ENCODE data around the gene TOR1AIP2. TPM values are rescaled to one million over a fixed set of nuclear protein-coding genes. Genes with fewer than 3 reads are reported as not detected.

The TOR1AIP2 gene
- total RNA-seq, 2 experiments from 2014 or later, result 49.2 to 49.3 TPM

- Mint-ChIP-seq H3K9me3 (no peaks in the 10 kb centered on the region), H3K27me3 (no peaks in the 10 kb centered on the region), H3K4me3 (no peak overlapping the region), H3K4me1 (peaks cover 21% of the 10 kb centered on the region), H3K27ac (no peak overlapping the region), H3K36me3 (ENCODE audit: low read depth) (no peaks in the 10 kb centered on the region)
- ChIA-PET CTCF (interaction anchor here (1.1 to 3.0 kb wide), 3 partner anchors 8 to 112 kb away, joined by 4 to 14 read pairs (median 4); no protein-coding TSS in a partner anchor), POLR2A (no interaction called here)
- DNase-seq, result no peak
Measured at GRCh38 chr1:179817789-179818188, 59.8 kb downstream of the TOR1AIP2 start.

GRCh38 chr1:179817056-179817455 lies 60.5 kb downstream of the TOR1AIP2 start:
- no peaks in the 10 kb centered on the region for H3K9me3 Mint-ChIP-seq
- ChIA-PET POLR2A (no interaction called here), CTCF (interaction anchor here (3.0 kb wide), 1 partner anchor 8 kb away, joined by 14 read pairs; no protein-coding TSS in a partner anchor)
- no peaks in the 10 kb centered on the region for H3K36me3 Mint-ChIP-seq (ENCODE audit: low read depth)
- no peak for DNase-seq
- H3K4me1 Mint-ChIP-seq, result peaks cover 21% of the 10 kb centered on the region
- no peaks in the 10 kb centered on the region for H3K27me3 Mint-ChIP-seq
- no peak overlapping the region for H3K4me3 Mint-ChIP-seq
- peak overlapping the region; percentile 19 for H3K27ac Mint-ChIP-seq

- Mint-ChIP-seq H3K9me3 (no peaks in the 10 kb centered on the region), H3K4me3 (peak overlapping the region; percentile 81), H3K27me3 (no peaks in the 10 kb centered on the region), H3K27ac (peak overlapping the region; percentile 19), H3K4me1 (peaks cover 21% of the 10 kb centered on the region), H3K36me3 (ENCODE audit: low read depth) (no peaks in the 10 kb centered on the region)
- no peak for DNase-seq
- ChIA-PET CTCF (interaction anchor here (0.8 to 2.4 kb wide), 2 partner anchors 32 to 110 kb away, joined by 3 to 5 read pairs; no protein-coding TSS in a partner anchor), POLR2A (no interaction called here)
Measured at GRCh38 chr1:179816196-179816960, 61.2 kb downstream of the TOR1AIP2 start.

- H3K27me3 Mint-ChIP-seq, result no peaks in the 10 kb centered on the region
- CTCF ChIA-PET, result interaction anchor here (0.6 to 10.5 kb wide), 9 partner anchors 8 to 112 kb away, joined by 3 to 162 read pairs (median 3); no protein-coding TSS in a partner anchor
- peaks cover 21% of the 10 kb centered on the region for H3K4me1 Mint-ChIP-seq
- H3K36me3 Mint-ChIP-seq (ENCODE audit: low read depth), result no peaks in the 10 kb centered on the region
- no peaks in the 10 kb centered on the region for H3K9me3 Mint-ChIP-seq
- H3K27ac Mint-ChIP-seq, result no peak overlapping the region
- POLR2A ChIA-PET, result interaction anchor here (0.6 kb wide), 1 partner anchor 216 kb away, joined by 3 read pairs; no protein-coding TSS in a partner anchor
- no peak for DNase-seq
- peak overlapping the region; percentile 81 for H3K4me3 Mint-ChIP-seq
Measured at GRCh38 chr1:179815641-179816040, 62.0 kb downstream of the TOR1AIP2 start.

GRCh38 chr1:179814546-179814838 lies 63.1 kb downstream of the TOR1AIP2 start:
- ChIA-PET CTCF (interaction anchor here (0.6 to 10.5 kb wide), 28 partner anchors 9 to 1217 kb away, joined by 3 to 162 read pairs (median 4); no protein-coding TSS in a partner anchor), POLR2A (no interaction called here)
- Mint-ChIP-seq H3K27ac (no peak overlapping the region), H3K4me1 (peaks cover 23% of the 10 kb centered on the region), H3K9me3 (no peaks in the 10 kb centered on the region), H3K4me3 (peak overlapping the region; percentile 81), H3K27me3 (no peaks in the 10 kb centered on the region), H3K36me3 (ENCODE audit: low read depth) (no peaks in the 10 kb centered on the region)
- no peak for DNase-seq

GRCh38 chr1:179813626-179814545 lies 63.7 kb downstream of the TOR1AIP2 start:
- Mint-ChIP-seq H3K4me3 (peak overlapping the region; percentile 81), H3K4me1 (peaks cover 23% of the 10 kb centered on the region), H3K9me3 (no peaks in the 10 kb centered on the region), H3K27me3 (no peaks in the 10 kb centered on the region), H3K36me3 (ENCODE audit: low read depth) (no peaks in the 10 kb centered on the region), H3K27ac (no peak overlapping the region)
- CTCF ChIA-PET, result interaction anchor here (0.6 to 10.5 kb wide), 26 partner anchors 8 to 1218 kb away, joined by 3 to 162 read pairs (median 4); no protein-coding TSS in a partner anchor
- no peak for DNase-seq
- POLR2A ChIA-PET, result interaction anchor here (0.6 kb wide), 1 partner anchor 105 kb away, joined by 4 read pairs; no protein-coding TSS in a partner anchor

GRCh38 chr1:179812501-179813292 lies 64.9 kb downstream of the TOR1AIP2 start:
- no peaks in the 10 kb centered on the region for H3K27me3 Mint-ChIP-seq
- no peak overlapping the region for H3K4me3 Mint-ChIP-seq
- peaks cover 23% of the 10 kb centered on the region for H3K4me1 Mint-ChIP-seq

GRCh38 chr1:179810367-179810715 lies 67.3 kb downstream of the TOR1AIP2 start:
- H3K4me1 Mint-ChIP-seq, result peaks cover 15% of the 10 kb centered on the region
- CTCF ChIA-PET, result interaction anchor here (0.6 to 10.5 kb wide), 15 partner anchors 8 to 1248 kb away, joined by 3 to 162 read pairs (median 4); partner anchors contain the start of gene TOR3A
- no peaks in the 10 kb centered on the region for H3K9me3 Mint-ChIP-seq
- H3K4me3 Mint-ChIP-seq, result no peak overlapping the region
- POLR2A ChIA-PET, result no interaction called here
- H3K27ac Mint-ChIP-seq, result no peak overlapping the region
- DNase-seq, result no peak
- no peaks in the 10 kb centered on the region for H3K27me3 Mint-ChIP-seq
- H3K36me3 Mint-ChIP-seq (ENCODE audit: low read depth), result no peaks in the 10 kb centered on the region

More at GRCh38 chr1:179812501-179813292, 64.9 kb downstream of the TOR1AIP2 start:
- ChIA-PET CTCF (interaction anchor here (10.5 kb wide), 1 partner anchor 109 kb away, joined by 162 read pairs; no protein-coding TSS in a partner anchor), POLR2A (interaction anchor here (0.6 kb wide), 1 partner anchor 106 kb away, joined by 4 read pairs; no protein-coding TSS in a partner anchor)
- Mint-ChIP-seq H3K9me3 (no peaks in the 10 kb centered on the region), H3K36me3 (ENCODE audit: low read depth) (no peaks in the 10 kb centered on the region), H3K27ac (no peak overlapping the region)
- DNase-seq, result no peak

GRCh38 chr1:179809506-179810366 lies 67.9 kb downstream of the TOR1AIP2 start:
- POLR2A ChIA-PET, result interaction anchor here (0.6 kb wide), 1 partner anchor 109 kb away, joined by 3 read pairs; no protein-coding TSS in a partner anchor
- Mint-ChIP-seq H3K27me3 (no peaks in the 10 kb centered on the region), H3K4me1 (peaks cover 9% of the 10 kb centered on the region), H3K9me3 (no peaks in the 10 kb centered on the region), H3K36me3 (ENCODE audit: low read depth) (no peaks in the 10 kb centered on the region), H3K27ac (no peak overlapping the region), H3K4me3 (no peak overlapping the region)
- CTCF ChIA-PET, result interaction anchor here (0.5 to 10.5 kb wide), 17 partner anchors 8 to 1249 kb away, joined by 3 to 162 read pairs (median 4); partner anchors contain the start of gene TOR3A
- peak; percentile 71 for DNase-seq

- POLR2A ChIA-PET, result interaction anchor here (0.6 kb wide), 1 partner anchor 142 kb away, joined by 3 read pairs; no protein-coding TSS in a partner anchor
Measured at GRCh38 chr1:179808503-179808902, 69.1 kb downstream of the TOR1AIP2 start.

More at GRCh38 chr1:179808503-179808902, 69.1 kb downstream of the TOR1AIP2 start:
- CTCF ChIA-PET, result interaction anchor here (1.3 to 10.5 kb wide), 3 partner anchors 10 to 105 kb away, joined by 3 to 162 read pairs (median 14); no protein-coding TSS in a partner anchor
- Mint-ChIP-seq H3K4me3 (no peak overlapping the region), H3K36me3 (ENCODE audit: low read depth) (no peaks in the 10 kb centered on the region), H3K9me3 (no peaks in the 10 kb centered on the region), H3K27me3 (no peaks in the 10 kb centered on the region), H3K27ac (no peak overlapping the region), H3K4me1 (peaks cover 2% of the 10 kb centered on the region)
- DNase-seq, result no peak

Data from activated CD4-positive, alpha-beta T cell treated with anti-CD3 and anti-CD28 coated beads, Interleukin-2, amount 10 ng/mL, durations not matched to agents 7 days and 5 days (primary cell).